H1 (cell line): Measurements from ENCODE around the gene CMYA5. TPM values are rescaled to one million over a fixed set of nuclear protein-coding genes. Genes with fewer than 3 reads are reported as not detected.

ENCODE experiments used
- ASH2L ChIP-seq: fragments of 200-600, 300-600 bp; sonication (generic); IDR thresholded peaks from one replicate; pipeline ENCODE4 v1.7.1; 2017; ENCODE audit warnings: low read length
- CEBPB ChIP-seq: IDR thresholded peaks from 2 replicates; pipeline ENCODE4 v1.6.1; 2012; ENCODE audit warnings: low read depth, low read length
- CHD1 ChIP-seq: IDR thresholded peaks from 2 replicates; pipeline ENCODE4 v1.6.1; 2012; ENCODE audit warnings: low read depth, low read length, improper control_type of control experiment
- CREB1 ChIP-seq: IDR thresholded peaks from 2 replicates; pipeline ENCODE4 v1.6.1; 2012; ENCODE audit warnings: inconsistent platforms
- EP300 ChIP-seq, 2 experiments: IDR thresholded peaks; 1 replicate in 1 of 2; 2 replicates in 1 of 2; pipeline ENCODE4 v1.6.1; 2011 to 2012; ENCODE audit warnings: low read depth in 2 of 2, low read length in 2 of 2, mild to moderate bottlenecking in 2 of 2, borderline replicate concordance in 1 of 2, inconsistent platforms in 1 of 2, moderate library complexity in 1 of 2
- FOSL1 ChIP-seq: IDR thresholded peaks from 2 replicates; pipeline ENCODE4 v1.6.1; 2011; ENCODE audit warnings: mild to moderate bottlenecking, low read depth, low read length, moderate library complexity; ENCODE audit not compliant: insufficient read depth
- HDAC6 ChIP-seq: IDR thresholded peaks from one replicate; pipeline ENCODE4 v1.7.1; 2012; ENCODE audit warnings: low read depth, mild to moderate bottlenecking, inconsistent platforms, low read length, moderate library complexity
- JUN ChIP-seq: IDR thresholded peaks from 2 replicates; pipeline ENCODE4 v1.6.1; 2011; ENCODE audit warnings: low read depth, mild to moderate bottlenecking, improper control_type of control experiment, low read length
- NANOG ChIP-seq: IDR thresholded peaks from 2 replicates; pipeline ENCODE4 v1.6.1; 2011; ENCODE audit warnings: low read length, low read depth, mild to moderate bottlenecking, inconsistent platforms; ENCODE audit not compliant: insufficient read depth, poor library complexity, severe bottlenecking
- PHF8 ChIP-seq: fragments of 200-600 bp; sonication (generic); conservative IDR thresholded peaks from 2 replicates; pipeline ENCODE4 v1.7.1; 2012; ENCODE audit warnings: low read depth, mild to moderate bottlenecking, inconsistent platforms, low read length, moderate library complexity
- RBBP5 ChIP-seq: IDR thresholded peaks from 2 replicates; pipeline ENCODE4 v1.7.1; 2012; ENCODE audit warnings: low read depth, mild to moderate bottlenecking, inconsistent platforms, low read length, moderate library complexity, borderline replicate concordance
- SAP30 ChIP-seq: fragments of 300-600 bp; sonication (generic); IDR thresholded peaks from 2 replicates; pipeline ENCODE4 v1.7.1; 2012; ENCODE audit warnings: low read length, moderate library complexity, mild to moderate bottlenecking, inconsistent platforms; ENCODE audit not compliant: insufficient read depth, insufficient replicate concordance
- SIN3A ChIP-seq, 2 experiments: IDR thresholded peaks in 1 of 2; conservative IDR thresholded peaks in 1 of 2; 2 replicates each; pipeline ENCODE4 v1.6.1; 2011 to 2012; ENCODE audit warnings: low read length in 2 of 2, improper control_type of control experiment in 1 of 2, low read depth in 1 of 2, mild to moderate bottlenecking in 1 of 2
- SUZ12 ChIP-seq: fragments of 200-600 bp; sonication (generic); IDR thresholded peaks from 2 replicates; pipeline ENCODE4 v1.6.1; 2012; ENCODE audit warnings: mild to moderate bottlenecking, inconsistent platforms, low read length, moderate library complexity, mixed read lengths
- TAF1 ChIP-seq: IDR thresholded peaks from 2 replicates; pipeline ENCODE4 v1.6.1; 2011; ENCODE audit warnings: mild to moderate bottlenecking, low read depth, low read length
- TEAD4 ChIP-seq: IDR thresholded peaks from 2 replicates; pipeline ENCODE4 v1.6.1; 2012; ENCODE audit warnings: low read depth, low read length, inconsistent platforms, mixed read lengths
- YY1 ChIP-seq: IDR thresholded peaks from 2 replicates; pipeline ENCODE4 v1.6.1; 2011; ENCODE audit warnings: low read depth, mild to moderate bottlenecking, low read length
- ZNF274 ChIP-seq: IDR thresholded peaks from 2 replicates; pipeline ENCODE4 v1.7.0; 2012; ENCODE audit warnings: low read length, borderline replicate concordance; ENCODE audit errors: extremely low read depth
- polyA plus RNA-seq, 7 experiments: library from polyadenylated mRNA; depleted of rRNA in 3 of 7; stranded (reverse) in 5 of 7; unstranded in 2 of 7; fragments of >200 nt in 5 of 7; fragments of 200-250 nt in 2 of 7; gene quantifications; 1 replicate in 5 of 7; 2 replicates in 1 of 7; 4 replicates in 1 of 7; pipeline versions ENCODE4 v1.2.1 to v1.2.3, GENCODE V29; 2011 to 2013; ENCODE audit warnings: missing spikeins in 2 of 7, mixed read lengths in 2 of 7
- total RNA-seq: library from RNA; stranded (reverse); fragmentation: NEBNext Ultra II Directional; extraction: Animal tissue kit (Norgen Biotek cat#: 25700); gene quantifications from 2 replicates; pipeline ENCODE4 v1.2.1, GENCODE V29; 2021
- TF ChIP-seq, protein P1 (sequence below): IDR thresholded peaks from 2 replicates; pipeline ENCODE4 v1.6.1; 2012; ENCODE audit warnings: inconsistent platforms
- TF ChIP-seq, protein P2 (sequence below): IDR thresholded peaks from 2 replicates; pipeline ENCODE4 v1.6.1; 2012; ENCODE audit warnings: inconsistent platforms

Gene CMYA5
- total and polyA plus RNA-seq, 2 of the 8 experiments (the other 6 are each of a cell fraction or from before 2014, with no cell fraction given), result 0.88 to 0.95 TPM

GRCh38 chr5:79689541-79690466, at the start of gene CMYA5 (continued):
- TF ChIP-seq TAF1 (peak; percentile 45; the same call in 1 of the 2 replicates), ZNF274 (no peak), TEAD4 (no peak), JUN (no peak), SAP30 (peak; percentile 59), RBBP5 (no peak), CREB1 (no peak), SUZ12 (no peak), CEBPB (no peak), YY1 (no peak), PHF8 (no peak), FOSL1 (no peak), CHD1 (no peak), NANOG (no peak), SIN3A (conservative IDR thresholded peaks at IDR 0.05 in 1 of 2, IDR thresholded peaks at IDR 0.05 in 1 of 2; ENCODE audit: low read depth in 1 of 2, low read length in 2 of 2) (peak in 1 of 2 experiments; percentile 19; a peak in 1 of 4 replicates), HDAC6 (no peak), EP300 (IDR thresholded peaks at IDR 0.05; ENCODE audit: borderline replicate concordance in 1 of 2, low read depth in 2 of 2, low read length in 2 of 2) (no peak), ASH2L (peak; percentile 54)
- TF ChIP-seq, protein P1, sequence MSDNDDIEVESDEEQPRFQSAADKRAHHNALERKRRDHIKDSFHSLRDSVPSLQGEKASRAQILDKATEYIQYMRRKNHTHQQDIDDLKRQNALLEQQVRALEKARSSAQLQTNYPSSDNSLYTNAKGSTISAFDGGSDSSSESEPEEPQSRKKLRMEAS, result 0 out of 2 replicates have a peak, but pooled peaks have one; percentile 21
- TF ChIP-seq, protein P2, sequence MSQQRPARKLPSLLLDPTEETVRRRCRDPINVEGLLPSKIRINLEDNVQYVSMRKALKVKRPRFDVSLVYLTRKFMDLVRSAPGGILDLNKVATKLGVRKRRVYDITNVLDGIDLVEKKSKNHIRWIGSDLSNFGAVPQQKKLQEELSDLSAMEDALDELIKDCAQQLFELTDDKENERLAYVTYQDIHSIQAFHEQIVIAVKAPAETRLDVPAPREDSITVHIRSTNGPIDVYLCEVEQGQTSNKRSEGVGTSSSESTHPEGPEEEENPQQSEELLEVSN, result no peak
